ENCODE results near the gene SNX30.

- TF ChIP-seq FOXM1 (IDR thresholded peaks at IDR 0.05; ENCODE audit: borderline replicate concordance, low read depth) (no peak), EP300 (IDR thresholded peaks at IDR 0.05; ENCODE audit: borderline replicate concordance) (no peak), TAF1 (IDR thresholded peaks at IDR 0.05; ENCODE audit: low read depth) (no peak), MAX (IDR thresholded peaks at IDR 0.05) (no peak), NFIC (IDR thresholded peaks at IDR 0.05) (no peak), RAD21 (IDR thresholded peaks at IDR 0.05; ENCODE audit: low read depth) (no peak), YY1 (IDR thresholded peaks at IDR 0.05; ENCODE audit: low read depth) (no peak), REST (IDR thresholded peaks at IDR 0.05; ENCODE audit: low read depth) (no peak), USF1 (IDR thresholded peaks at IDR 0.05) (no peak)
Observed at GRCh38 chr9:112884101-112884500, 133.5 kb downstream of the SNX30 start.

Measured in Ishikawa (cell line).